Measurements from ENCODE around the gene GPN1.
"Not testable (repeated sequence)": the region's sequence is repeated elsewhere in the genome, so short reads cannot be mapped to it uniquely, and the experiment has no call there.

GPN1 gene

GRCh38 chr2:27627963-27628766, 685 bp upstream of the GPN1 start:
- DNase-seq: peak; percentile 32

- DNase-seq: not testable (repeated sequence)
Measured at GRCh38 chr2:27630257-27630656, 1.4 kb downstream of the GPN1 start.

GRCh38 chr2:27634291-27634690, 5.4 kb downstream of the GPN1 start:
- no peak for DNase-seq

DNA sequence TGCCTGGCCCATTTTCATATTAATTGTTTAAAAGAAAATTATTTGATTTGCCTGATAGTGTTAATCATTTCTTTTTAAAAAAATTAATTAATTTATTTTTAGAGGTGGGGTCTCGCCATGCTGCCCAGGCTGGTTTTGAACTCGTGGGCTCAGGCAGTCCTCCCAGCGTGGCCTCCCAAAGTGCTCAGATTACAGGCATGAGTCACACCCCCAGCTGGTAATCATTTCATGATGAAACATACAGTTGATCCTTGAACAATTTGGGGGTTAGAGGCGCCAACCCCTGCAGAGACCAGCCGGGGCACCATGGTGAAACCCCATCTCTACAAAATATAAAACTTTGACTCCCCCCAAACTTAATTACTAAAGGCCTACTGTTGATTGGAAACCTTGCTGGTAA, 7.9 kb downstream of the GPN1 start:
- DNase-seq: no peak

DNA sequence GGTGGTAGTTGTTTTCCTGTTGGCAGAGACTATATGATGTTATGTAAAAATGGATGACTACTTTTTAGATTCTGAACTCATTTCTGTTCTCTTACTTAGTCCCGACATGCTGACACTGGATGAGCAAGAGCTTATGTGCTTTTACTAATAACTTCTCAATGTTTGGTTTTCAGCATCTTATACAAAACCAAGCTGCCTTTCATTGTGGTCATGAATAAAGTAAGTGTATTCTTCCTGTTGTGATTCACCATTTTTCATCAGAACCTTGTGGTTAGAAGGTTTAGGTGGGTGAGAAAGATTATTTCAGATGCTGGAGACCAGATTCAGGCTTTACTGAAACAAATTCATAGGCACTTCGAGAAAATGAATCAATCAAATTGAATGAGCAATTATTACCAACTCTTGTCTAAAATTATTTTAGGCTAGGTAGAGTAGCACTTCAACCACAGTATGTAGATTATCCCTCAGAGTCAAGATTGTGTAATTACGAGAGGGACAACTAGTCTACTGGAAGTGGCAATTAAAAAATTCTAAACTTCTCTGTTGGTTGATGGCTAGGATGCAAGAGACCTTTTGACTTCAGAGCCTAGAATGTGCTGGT, 9.3 kb downstream of the GPN1 start:
- peak; percentile 35 for DNase-seq

- peak; percentile 31 for DNase-seq
Measured at GRCh38 chr2:27638709-27639108, 9.9 kb downstream of the GPN1 start.

DNA sequence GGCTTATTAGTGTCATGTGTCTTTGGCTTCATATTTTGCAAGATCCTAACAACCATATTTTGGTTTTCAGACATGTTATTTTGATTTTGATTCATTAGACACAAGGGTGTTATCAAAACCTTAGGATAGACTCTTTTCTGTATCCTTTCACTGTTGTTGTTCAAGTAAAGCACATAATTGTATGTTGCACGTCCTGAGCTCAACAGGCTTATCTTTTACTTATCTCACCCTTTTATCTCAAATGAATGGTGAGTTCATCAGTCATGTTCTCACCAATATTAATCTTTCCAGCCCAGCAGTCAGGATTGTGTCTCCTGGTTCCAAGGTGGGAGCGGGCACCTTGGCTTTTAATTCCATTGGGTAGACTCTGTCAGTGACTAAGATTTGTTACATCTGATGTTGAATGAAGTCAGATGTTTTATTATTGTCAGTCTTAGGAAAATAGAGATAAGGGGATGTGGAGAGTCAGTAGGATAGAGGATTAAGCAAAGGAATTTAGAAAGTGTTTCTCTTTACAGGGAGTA, 11.9 kb downstream of the GPN1 start:
- DNase-seq: no peak

- no peak for DNase-seq
Measured at GRCh38 chr2:27645197-27645596, 16.3 kb downstream of the GPN1 start.

DNA sequence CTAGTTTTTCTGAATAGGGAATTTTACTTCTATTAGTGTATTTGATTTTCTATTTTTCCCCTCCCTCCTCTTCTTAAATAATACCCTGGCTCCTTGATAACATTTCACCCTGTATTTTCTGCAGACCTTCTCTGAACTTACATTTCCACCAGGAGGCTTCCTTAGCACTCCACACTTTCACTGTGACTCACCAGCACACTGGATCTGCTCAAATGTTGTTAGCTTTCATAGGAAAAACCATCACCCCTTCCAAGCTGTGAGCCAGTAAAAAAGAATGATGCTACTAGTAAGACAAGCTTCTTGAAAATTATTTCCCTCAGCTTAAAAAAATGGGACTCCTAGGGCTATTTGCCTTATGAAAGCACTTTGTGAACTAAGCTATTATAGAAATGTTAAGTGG, 18.4 kb downstream of the GPN1 start:
- DNase-seq: no peak

GRCh38 chr2:27647737-27648136, 18.9 kb downstream of the GPN1 start:
- no peak for DNase-seq

- no peak for DNase-seq
Measured at GRCh38 chr2:27651056-27651455, 22.2 kb downstream of the GPN1 start.

DNA sequence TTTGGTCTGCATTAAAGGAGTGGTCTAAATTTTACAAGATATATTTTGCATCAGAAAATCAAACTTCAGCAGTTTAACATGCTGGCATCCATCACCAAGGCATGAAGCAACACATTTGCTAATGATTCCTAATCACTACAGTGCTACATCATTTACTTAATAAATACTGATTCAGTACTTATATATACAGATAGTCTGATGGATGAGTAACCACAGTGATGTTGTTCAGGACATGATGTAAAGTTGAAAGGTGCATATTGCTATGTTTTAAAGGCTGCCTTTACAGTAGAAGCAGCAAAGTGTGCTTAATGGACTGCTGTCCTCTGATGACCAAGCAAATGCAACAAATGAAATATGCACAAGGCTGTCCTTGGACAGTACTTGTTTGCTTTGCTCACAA, 23.5 kb downstream of the GPN1 start:
- DNase-seq: no peak

- no peak for DNase-seq
Measured at GRCh38 chr2:27652790-27653189, 23.9 kb downstream of the GPN1 start.

- DNase-seq: no peak
Measured at GRCh38 chr2:27653397-27653796, 24.5 kb downstream of the GPN1 start.

DNA sequence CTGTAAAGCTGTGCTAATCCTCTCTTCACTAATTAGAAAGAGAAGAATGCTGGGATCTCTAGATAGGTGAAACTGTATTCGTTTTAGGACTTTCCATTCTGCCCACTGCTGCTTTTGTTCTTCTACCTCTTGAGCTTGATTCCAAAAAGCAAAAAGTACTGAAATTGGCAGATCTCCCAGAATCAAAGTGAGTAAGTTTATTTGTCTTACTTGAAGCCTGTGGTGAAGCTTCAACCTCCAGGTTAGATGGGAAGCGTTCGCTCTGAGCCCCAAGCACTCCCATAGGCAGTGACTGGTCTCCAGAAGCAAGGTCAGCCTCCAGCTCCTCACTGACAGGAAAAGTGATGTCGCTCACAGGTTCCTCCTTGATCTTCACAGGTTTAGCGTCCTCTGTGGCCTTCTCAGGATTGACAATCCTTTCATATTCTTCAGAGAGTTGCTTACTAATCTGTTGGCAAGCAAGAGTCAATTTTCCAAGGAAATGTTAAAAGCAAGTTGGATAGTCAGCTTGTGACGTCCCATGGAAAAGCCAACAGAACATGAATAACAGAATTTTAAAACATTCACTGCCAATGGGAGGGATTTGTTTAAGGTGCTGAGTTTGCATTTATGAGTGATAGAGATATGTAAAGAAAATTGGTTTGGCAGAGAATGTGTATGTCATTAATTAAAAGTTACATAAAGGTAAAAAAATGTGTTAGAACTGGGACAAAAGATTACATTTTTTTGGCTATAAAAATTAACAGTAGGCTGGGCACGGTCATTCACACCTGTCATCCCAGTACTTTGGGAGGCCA, 26.5 kb downstream of the GPN1 start:
- DNase-seq: no peak

GRCh38 chr2:27661371-27661770, 32.5 kb downstream of the GPN1 start:
- no peak for DNase-seq

DNA sequence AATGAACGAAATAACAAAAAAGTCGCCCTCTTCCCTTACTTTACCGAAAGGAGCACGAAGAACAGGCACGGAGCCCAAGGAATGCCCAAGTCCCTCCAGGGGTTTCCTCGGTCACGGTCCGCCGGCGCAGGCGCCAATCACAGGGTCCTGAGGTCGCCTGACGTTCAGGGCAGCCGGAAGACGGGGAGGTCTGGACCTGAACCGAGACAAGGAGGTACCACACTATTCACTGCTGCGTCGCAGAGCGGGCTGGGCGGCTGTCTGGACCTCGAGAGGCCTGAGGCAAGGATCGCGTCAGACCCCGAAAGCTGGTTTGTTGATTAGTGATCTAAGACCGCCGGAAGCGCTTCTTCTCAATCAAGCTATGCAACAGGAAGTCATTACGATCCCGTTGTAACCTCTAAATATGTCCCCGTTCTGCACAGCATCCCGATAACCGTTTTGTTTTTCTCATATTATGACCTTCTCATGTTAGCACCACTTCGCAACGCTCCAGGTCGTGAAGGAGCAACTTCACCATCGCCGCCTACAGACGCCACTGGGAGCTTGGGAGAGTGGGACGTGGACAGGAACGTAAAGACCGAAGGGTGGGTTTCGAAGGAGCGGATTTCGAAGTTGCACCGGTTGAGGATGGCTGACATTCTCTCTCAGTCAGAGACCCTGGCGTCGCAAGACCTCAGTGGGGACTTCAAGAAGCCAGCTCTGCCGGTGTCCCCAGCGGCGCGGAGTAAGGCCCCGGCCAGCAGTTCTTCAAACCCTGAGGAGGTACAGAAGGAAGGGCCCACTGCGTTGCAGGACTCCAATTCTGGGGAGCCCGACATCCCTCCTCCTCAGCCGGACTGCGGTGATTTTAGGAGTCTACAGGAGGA, 34.7 kb downstream of the GPN1 start, which contains the start of the genes SLC4A1AP and SUPT7L:
Gene SLC4A1AP, plus strand, starts transcription at position 605 of the 869 bp plus-strand sequence. Its CDS starts 26 bp downstream, at position 631.
Gene SUPT7L, minus strand, starts transcription at position 330 of the 869 bp plus-strand sequence. CDS start 1,422 bp downstream, outside the sequence.
- peak; percentile 78 for DNase-seq

DNA sequence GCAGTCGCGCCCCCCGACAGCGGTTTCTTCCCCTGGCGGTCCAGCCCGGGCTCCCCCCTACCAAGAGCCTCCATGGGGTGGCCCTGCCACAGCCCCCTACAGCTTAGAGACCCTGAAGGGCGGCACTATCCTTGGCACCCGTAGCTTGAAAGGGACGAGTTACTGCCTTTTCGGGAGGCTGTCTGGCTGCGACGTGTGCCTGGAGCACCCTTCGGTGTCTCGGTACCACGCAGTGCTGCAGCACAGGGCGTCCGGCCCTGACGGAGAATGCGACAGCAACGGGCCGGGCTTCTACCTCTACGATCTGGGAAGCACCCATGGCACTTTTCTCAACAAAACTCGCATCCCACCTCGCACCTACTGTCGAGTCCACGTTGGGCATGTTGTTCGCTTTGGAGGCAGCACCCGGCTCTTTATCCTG, 35.3 kb downstream of the GPN1 start:
- no peak for DNase-seq

- DNase-seq: no peak
Measured at GRCh38 chr2:27664622-27665363, 35.9 kb downstream of the GPN1 start.

GRCh38 chr2:27667446-27667845, 38.6 kb downstream of the GPN1 start:
- no peak for DNase-seq

DNA sequence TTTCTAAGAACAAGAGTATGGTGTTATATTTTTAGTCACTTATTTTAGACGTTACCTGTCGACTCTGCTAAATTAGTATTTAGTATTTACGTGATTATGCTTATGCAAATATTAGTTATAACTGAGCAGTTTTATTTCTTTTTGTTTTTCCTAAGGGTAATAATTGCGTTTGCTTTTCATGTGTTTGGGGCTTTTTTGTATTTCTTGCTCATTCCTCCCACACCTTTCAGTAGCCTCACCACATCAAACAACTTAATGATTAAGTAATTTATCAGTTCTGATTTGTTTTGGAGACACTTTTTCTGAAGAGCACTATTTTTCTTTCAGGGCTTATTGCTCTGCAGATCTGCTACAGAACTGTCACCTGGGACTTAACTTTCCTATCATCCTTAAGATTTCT, 42.4 kb downstream of the GPN1 start:
- no peak for DNase-seq

Measured in stimulated activated CD4-positive, alpha-beta T cell treated with anti-CD3 and anti-CD28 coated beads, Interleukin-4, amount 100 ng/mL, for 24 hours (primary cell).